ENCODE results near the gene SLC10A3.

The SLC10A3 gene

DNA sequence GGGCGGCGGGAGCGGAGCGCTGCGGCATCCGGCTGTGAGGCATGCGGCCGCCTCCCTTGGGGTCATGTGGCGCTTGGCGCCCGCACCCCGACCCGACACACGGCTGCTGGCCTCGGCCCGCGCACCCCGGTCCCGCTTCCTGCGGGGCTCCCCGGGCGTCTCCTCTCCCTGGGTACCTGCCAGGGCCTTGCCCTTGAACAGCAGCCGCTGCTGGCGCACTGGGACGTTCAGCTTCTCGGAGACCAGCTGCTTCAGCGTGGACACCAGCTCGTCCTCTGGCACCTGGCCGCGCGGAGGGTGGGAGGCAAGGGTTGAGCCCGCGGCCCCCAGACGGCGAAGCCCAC lies 4.4 kb downstream of the SLC10A3 start:
- in situ Hi-C loops (cut with MboI; ENCODE audit: low pct_unique_long_range_greater_than_20kb, low sequenced_read_pairs): no loop called here
- peak; percentile 37 for DNase-seq

DNA sequence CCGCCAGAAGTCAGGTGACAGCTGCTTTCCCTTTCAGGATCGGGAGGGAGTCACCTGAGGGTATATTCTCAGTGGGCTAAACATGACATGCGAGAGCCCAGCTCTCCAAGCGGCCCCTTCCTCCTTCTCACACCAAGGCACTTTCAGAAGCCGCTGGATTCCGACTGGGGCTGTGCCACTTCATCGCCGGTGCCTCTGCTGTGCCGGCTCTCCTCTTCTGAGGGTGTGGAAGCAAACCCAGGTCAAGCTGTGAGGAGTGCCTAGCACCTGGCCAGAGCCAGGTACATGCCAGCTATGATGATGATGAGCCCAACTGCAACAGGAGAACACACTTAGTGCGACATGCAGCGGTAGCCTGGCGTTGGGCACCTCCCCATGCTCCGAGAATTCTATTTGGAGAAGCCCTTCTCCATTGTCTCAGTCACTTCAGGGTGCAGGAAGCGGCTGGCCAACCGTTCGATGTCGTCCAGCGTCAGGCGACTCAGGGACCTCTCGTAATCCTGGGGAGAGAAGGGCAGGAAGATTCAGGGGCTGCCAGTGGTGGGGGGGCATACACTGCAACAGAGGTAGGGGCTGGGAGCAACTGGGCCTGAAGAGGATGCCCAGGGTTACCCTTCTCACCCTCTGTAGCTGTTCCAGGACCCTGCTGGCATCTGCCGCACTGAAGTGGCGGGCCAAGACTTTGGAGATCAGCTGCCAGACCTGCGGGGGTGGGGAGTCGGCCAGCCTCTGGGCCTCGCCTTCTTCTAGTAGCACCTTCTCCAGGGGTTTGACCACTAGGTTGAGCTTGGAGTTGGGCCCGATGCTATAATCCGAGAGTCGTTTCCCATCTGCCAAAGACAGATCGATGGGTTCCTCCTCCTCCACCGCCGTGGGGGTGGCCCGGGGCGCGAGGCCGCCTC lies 5.0 kb downstream of the SLC10A3 start:
- in situ Hi-C loops (cut with MboI; ENCODE audit: low pct_unique_long_range_greater_than_20kb, low sequenced_read_pairs): no loop called here
- no peak for DNase-seq

DNA sequence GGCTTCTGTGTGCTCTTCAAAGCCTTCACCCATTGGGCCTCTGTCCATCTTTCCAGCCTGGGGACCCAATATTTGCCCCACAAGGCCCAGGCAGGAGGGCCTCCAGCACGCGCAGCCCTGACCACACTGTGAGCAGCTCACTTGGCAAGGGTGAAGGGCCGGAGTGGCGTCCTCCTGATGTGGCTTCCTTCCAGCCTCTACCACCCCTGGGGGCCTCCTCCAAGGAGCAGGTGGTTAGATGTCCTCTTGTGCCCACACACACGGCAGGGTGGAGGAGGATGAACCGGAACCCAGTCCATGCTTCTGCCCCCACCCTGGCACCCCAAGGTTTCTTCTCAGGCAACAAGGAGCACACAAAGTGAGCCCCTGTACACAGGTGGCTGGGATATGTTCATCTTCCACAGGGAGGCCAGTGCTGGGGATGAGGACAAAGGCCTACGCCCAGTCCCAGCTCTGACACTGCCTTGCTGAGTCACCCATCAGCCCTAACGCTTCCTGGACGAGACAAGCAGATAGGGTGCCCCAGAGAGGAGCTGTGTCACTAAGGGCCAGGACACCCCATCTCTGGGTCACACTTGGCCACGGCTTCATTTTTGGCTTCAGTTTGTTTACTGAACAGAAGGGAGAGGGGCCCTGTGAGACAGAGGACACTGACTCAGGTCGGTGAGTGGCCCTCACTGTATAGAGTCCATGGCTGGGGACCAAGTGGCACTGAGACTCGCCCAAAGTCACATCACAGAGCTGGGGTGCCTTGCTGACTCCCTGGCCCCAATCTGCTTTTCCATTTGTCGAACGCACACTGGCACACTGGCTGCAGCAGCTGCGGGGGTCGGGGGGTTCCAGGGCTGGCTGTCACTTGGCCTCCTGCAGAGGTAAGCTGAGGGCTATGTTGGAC lies 5.9 kb downstream of the SLC10A3 start:
- in situ Hi-C loops (cut with MboI; ENCODE audit: low pct_unique_long_range_greater_than_20kb, low sequenced_read_pairs): no loop called here

DNA sequence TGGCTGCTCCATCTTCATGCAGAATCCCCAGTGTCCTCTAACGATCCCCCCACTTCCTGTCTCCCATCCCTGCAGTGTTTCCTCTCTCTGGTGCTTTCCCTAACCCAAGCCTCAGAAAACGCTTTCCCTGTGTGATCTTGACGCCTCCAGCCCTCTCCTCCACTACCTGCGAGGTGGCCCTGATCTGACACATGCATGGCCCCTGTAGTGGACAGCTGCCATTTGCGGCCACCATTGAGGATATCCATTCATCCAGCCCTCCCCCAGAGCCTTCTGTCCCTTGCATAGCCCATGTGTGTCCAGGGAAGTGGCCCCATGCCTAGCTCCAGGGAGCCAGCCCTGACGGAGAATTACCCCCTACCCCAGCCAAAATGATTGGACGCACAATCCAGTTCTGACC lies 7.1 kb downstream of the SLC10A3 start:
- in situ Hi-C loops (cut with MboI; ENCODE audit: low pct_unique_long_range_greater_than_20kb, low sequenced_read_pairs): no loop called here

More for the DNA sequence above, 5.9 kb downstream of the SLC10A3 start:
- no peak for DNase-seq

DNA sequence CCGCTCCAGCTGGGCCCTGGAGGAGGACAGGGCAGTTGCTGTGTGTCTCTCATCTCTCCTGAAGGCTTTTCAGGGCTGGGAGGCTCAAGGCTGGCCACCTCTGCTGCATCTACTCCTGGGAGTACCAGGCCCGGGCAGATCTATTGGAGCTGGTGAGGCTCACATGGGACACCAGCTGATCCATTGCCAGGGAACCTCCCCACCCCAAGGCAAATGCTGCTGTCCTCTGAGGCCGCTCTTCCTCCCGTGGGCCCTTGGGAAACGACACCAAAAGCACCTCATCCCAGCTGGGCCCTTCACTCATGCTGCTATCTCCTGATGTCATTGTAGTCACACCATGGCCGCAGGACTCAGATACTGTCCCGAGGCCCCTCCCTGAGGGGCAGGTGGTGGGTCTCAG lies 7.6 kb downstream of the SLC10A3 start:
- DNase-seq: no peak
- in situ Hi-C loops (cut with MboI; ENCODE audit: low pct_unique_long_range_greater_than_20kb, low sequenced_read_pairs): no loop called here

More for the DNA sequence above, 7.1 kb downstream of the SLC10A3 start:
- no peak for DNase-seq

DNA sequence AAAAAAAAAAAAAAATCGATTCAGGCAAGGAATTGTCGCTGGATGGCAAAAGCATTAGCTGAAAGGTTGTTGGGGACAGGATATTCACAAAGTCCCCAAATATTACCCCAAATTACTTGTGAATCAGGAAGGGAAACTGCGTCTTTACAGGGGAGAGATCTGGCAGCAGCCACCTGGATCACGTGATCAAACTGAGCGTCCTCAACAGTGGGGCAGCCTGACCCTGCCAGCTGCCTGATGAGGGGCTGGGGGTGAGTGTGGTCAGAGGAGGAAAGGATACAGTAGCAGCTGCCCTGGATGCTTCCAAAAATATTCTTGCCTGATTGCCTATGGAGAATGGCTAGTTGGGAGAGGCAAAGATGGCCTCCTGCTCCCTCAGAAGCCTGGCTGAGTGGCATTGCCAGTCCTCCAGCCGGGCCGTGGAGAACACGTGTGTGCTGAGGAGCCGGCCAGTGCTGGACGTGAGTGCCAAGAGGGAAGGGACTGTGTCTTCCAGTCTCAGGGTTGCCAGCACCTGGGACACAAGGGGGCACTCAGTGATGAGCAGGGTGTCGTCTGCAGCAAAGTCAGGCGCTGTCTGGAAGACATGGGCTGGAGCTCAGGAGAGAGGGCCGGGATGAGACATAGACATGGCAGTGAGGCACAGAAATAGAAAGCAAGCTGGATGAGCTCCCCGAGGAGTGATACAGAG lies 8.4 kb downstream of the SLC10A3 start:
- in situ Hi-C loops (cut with MboI; ENCODE audit: low pct_unique_long_range_greater_than_20kb, low sequenced_read_pairs): no loop called here
- DNase-seq: no peak

DNA sequence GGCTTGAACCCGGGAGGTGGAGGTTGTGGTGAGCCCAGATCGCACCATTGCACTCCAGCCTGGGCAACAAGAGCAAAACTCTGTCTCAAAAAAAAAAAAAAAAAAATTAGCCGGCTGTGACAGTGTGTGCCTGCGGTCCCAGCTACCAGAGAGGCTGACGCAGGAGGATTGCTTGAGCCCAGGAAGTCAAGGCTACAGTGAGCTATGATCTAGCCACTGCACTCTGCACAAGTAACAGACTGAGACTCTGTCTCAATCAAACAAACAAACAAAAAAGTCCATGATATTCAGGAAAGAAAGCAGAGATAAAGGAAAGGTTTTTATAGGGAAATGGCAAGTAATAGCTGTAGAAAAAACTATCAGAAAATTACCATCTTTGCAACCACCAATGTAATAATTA lies 9.2 kb downstream of the SLC10A3 start:
- in situ Hi-C loops (cut with MboI; ENCODE audit: low pct_unique_long_range_greater_than_20kb, low sequenced_read_pairs): no loop called here
- no peak for DNase-seq

DNA sequence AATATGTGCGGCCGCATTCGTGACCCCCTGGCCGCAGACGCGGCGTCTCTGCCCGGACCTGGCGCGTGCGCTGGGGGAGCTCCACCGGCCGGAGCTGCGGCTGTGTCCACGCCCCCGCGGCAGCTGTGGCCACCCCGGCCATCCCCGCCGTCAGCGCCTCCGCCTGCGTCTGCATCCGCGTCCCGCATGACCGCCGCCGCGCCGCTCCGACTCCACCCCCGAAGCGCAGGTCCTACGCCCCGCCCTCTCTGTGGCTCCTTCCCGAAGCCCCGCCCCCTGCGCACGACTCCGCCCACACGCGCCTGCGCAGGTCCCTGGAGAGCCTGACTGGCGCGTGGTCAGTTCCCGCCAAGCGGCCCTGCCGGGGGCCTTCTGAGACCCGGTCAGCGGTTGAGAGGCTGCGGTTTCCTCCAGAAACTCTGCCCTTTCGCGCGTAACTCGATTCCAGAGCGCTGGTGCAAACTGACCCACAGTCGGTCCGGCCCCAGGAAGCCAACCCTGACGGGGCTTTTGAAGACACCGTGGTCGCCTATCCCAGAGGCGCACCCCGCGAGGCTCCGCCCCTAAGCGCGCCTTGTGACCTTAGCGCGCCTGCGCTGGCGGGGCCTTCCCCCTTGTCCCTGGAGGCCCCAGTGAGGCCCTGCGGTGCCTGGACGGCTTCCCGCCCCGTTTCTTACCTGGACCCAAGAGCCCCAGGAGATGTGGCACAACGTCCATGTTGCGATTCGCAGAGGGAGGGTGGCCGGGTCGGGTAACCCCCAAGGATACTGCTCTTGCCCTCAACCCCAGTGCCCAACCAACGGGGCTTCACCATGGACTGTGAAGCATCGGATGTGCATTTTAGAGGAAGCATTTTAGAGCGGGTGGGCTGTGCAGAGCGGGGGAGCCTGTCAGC lies 11.5 kb downstream of the SLC10A3 start, which contains the start of gene LAGE3:
LAGE3 (minus strand) TSS at position 554 of the 895 bp plus-strand sequence; CDS start at position 188, 366 bp downstream.
- DNase-seq: peak; percentile 97
- in situ Hi-C loops (cut with MboI; ENCODE audit: low pct_unique_long_range_greater_than_20kb, low sequenced_read_pairs): no loop called here

DNA sequence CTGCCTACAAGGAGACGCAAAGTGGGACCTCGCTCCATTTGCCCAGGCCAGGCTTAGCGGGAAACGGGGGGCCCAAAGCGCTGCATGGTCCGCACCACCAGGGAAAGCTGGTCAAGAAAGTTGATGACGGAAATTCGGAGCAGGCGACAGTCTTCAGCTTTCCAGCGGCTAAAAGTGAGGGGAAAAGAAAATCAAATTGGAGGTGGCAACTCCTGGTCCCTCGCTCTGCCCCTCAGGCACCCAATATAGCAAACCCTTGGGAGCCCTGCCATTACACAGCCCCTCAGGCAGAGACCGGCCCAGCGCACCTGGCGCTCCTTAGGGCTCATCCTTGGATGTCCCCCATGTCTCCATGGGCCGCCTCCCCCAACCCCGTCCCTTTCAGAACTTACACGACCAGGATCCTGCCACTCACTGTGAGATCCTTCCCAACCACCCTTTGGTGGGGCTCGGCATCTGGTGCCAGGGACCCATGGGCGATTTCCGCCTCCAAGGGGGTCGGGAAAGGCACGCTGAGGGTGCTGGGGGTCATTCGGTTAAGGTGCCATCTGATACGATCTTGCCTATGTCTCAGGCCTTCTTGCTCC lies 12.4 kb downstream of the SLC10A3 start:
- in situ Hi-C loops (cut with MboI; ENCODE audit: low pct_unique_long_range_greater_than_20kb, low sequenced_read_pairs): no loop called here
- DNase-seq: no peak

DNA sequence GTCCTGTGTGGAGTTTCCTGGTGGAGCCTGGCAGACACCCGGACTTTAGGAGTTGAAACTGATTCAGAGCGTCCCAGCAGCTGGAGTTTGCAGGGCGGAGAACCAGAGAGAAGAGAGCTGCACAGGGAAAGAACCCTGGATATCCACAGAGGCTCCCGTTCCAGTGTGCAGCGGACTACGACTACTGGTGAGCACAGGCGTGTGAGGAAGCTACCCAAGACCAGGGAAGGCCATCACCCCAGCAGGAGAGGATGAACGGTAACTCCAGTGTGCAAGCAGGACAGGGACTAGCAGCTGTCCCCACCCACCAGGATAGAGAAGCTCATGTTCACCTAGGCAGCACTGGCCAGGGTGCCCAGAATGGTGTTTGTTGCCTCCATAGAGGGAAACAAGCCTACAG lies 13.6 kb downstream of the SLC10A3 start:
- in situ Hi-C loops (cut with MboI; ENCODE audit: low pct_unique_long_range_greater_than_20kb, low sequenced_read_pairs): no loop called here
- no peak for DNase-seq

DNA sequence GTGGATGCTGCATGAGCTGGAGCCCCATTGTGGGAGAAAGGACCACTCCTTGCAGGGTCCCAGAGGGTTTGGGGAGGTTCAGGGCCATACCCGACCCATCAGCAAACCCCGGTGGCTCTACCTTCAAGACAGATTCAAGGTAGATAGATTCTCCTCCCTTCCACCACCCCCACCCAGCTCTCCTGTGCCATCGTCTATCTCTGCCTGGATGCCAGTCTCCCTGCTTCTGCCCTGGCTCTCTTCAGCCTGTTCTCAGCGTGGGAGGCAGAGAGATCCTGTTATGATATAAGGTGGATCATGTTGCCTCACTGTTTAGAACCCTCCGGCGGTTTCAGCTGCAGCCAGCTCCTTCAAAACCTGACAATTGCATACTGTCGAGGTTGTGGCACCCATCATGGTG lies 16.7 kb downstream of the SLC10A3 start:
- in situ Hi-C loops (cut with MboI; ENCODE audit: low pct_unique_long_range_greater_than_20kb, low sequenced_read_pairs): no loop called here
- no peak for DNase-seq

DNA sequence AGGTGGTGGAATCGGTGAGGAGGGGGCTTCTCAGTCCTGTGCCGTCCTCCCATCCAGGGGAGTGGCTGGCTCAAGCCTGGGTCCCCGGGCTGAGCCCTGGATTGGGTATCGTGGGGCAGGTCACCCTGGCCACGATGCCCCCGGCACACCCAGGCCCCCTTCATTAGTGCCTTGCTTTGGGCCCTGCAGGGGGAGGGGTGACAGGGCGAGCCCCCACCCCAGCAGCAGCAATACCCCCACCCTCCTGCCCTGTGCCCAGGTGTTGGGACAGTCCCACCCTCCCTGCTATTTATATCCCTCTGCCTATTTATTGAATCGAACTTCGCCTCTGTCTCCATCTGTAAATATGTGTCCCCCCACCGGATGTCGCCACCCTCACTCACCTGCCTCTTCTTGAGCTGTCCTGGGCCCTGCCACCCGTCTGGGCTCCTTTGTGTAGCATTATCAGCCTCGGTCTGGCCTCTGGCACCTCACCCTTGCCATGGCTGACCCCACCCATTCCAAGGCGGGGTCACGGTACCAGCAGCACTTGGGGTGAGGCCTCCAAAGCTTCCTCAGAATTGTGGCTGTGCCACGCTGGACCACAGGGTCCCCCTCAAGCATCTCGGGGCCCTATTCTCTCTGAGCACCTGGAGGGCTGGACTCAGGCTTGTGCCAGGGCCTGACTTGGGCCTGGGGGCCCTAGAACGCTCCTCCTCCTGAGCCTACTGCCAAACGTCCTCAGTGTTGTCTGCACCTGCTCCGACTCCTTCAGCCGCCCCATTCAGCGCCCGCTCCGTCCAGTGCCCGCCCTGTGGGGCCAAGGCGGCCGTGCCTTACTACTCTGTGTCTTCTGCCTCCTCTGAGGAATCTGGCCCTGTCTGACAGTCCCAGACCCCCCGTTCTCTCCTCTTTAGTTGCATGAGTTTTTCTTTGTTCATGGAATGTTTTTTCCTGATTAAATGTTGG lies 17.5 kb downstream of the SLC10A3 start:
- in situ Hi-C loops (cut with MboI; ENCODE audit: low pct_unique_long_range_greater_than_20kb, low sequenced_read_pairs): no loop called here
- no peak for DNase-seq

DNA sequence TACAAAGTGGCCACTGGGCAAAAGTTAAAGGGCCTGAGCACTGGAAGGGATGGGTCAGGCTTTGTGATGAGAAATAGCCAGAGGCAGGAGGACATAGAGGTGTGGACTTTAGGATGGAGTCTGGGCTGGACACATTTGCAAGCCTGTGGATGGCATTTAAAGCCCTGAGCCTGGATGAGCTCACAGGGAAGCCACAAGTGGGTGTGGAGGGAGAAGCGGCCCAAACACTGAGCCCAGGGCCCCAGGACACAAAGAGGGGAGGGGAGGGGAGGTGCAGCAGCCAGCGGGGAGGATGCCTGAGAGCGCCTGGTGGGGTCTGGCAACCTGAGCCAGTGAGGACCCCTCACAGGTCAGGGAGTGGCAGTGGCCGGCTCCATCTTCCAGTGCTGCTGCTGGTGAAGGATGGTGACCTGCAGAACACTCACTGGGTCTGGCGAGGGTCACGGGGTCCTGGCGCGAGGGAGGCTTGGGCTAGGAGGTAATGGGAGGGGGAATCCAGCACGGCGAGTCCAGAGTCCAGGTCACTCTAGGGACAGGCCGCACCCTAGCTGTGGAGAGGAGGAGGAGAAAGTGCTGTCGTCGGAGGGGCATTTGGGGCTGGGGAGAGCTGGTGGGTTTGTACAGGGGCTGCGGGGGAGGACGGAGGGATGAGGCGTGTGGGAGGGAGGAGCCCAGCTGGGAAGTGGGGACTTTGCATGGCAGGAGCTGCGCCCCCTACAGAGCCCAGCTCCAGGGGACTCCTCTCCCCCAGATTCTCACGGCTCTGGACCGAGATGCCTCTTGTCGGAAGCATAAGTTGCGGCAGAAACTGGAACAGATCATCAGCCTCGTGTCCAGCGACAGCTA lies 18.4 kb downstream of the SLC10A3 start:
- in situ Hi-C loops (cut with MboI; ENCODE audit: low pct_unique_long_range_greater_than_20kb, low sequenced_read_pairs): no loop called here
- DNase-seq: no peak

DNA sequence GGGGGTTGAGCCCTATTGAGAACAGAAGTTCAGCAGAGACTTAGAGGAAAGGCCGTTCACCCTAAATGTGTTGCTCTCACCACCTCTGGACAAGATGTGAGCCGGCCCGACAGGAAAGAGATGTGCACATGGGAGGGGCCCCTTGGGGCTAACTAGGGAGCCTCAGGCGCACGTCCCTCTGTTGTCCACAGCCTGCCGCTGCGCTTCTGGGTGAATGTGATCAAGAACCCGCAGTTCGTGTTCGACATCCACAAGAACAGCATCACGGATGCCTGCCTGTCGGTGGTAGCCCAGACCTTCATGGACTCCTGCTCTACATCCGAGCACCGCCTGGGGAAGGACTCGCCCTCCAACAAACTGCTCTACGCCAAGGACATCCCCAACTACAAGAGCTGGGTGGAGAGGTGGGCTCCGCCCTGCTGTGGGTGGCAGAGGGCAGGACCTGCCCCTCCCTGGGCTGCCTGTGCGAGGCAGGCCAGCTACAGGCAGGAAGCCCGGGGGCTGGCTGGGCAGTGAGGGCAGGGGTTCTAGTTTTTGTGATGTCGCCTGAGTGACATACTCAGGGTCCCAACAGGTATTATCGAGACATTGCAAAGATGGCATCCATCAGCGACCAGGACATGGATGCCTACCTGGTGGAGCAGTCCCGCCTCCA lies 19.4 kb downstream of the SLC10A3 start:
- in situ Hi-C loops (cut with MboI; ENCODE audit: low pct_unique_long_range_greater_than_20kb, low sequenced_read_pairs): no loop called here
- DNase-seq: no peak

DNA sequence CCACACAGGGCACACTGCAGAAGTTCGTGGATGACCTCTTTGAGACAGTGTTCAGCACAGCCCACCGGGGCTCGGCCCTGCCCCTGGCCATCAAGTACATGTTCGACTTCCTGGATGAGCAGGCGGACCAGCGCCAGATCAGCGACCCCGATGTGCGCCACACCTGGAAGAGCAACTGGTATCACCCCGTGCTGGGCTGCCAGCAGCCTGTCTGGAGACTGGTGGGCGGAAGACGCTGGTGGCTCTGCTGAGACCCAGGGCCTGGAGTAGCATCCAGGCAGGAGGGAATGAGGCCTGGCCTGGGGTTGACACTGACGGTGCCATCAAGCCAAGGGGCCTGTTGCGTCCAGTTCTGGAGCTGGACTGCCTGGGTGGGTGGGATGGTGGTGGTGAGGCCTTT lies 20.0 kb downstream of the SLC10A3 start:
- in situ Hi-C loops (cut with MboI; ENCODE audit: low pct_unique_long_range_greater_than_20kb, low sequenced_read_pairs): no loop called here
- no peak for DNase-seq

DNA sequence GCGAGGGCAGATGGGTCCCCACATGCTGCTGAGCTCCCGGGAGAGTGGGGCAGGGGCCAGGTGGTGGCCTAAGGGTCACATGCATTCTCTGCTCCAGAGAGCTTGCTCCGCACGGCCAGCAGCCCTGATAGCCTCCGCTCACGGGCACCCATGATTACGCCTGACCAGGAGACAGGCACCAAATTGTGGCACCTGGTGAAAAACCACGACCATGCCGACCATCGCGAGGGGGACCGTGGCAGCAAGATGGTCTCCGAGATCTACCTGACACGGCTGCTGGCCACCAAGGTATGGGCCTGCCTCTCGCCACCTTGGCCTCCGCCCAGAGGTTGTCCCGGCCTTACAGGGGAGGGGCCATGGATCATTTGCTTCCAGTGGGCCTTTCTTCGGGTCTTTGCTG lies 20.5 kb downstream of the SLC10A3 start:
- in situ Hi-C loops (cut with MboI; ENCODE audit: low pct_unique_long_range_greater_than_20kb, low sequenced_read_pairs): no loop called here
- no peak for DNase-seq
